Measurements from ENCODE around the gene SSBP2. TPM values are rescaled to one million over a fixed set of nuclear protein-coding genes. Genes with fewer than 3 reads are reported as not detected.
"Not testable (repeated sequence)": the region's sequence is repeated elsewhere in the genome, so short reads cannot be mapped to it uniquely, and the experiment has no call there.

Gene SSBP2
- total RNA-seq, 4 donors from 2014 or later, result 17.1 to 80.3 (median 24.2) TPM

GRCh38 chr5:81679885-81680284, 71.0 kb downstream of the SSBP2 start:
- H3K4me3 ChIP-seq, result no peak overlapping the region
- TF ChIP-seq CTCF (IDR thresholded peaks at IDR 0.05) (no peak), POLR2A (IDR thresholded peaks at IDR 0.05) (no peak)
- DNase-seq, result no peak
- no peaks in the 10 kb centered on the region for H3K27me3 ChIP-seq
- H3K4me1 ChIP-seq, result no peaks in the 10 kb centered on the region
- intact Hi-C loops (cut with DNase I), result no loop called here
- H3K27ac ChIP-seq, result no peak overlapping the region
- H3K36me3 ChIP-seq, result no peaks in the 10 kb centered on the region
- 75 to 89% methylated on average over 1 of the region's 1 CpG for WGBS, 2 donors
- H3K9me3 ChIP-seq, result no peaks in the 10 kb centered on the region

- intact Hi-C loops (cut with DNase I), result no loop called here
- H3K9me3 ChIP-seq, result no peaks in the 10 kb centered on the region
- H3K4me1 ChIP-seq, result peaks cover 0 to 5% (median 0%) of the 10 kb centered on the region in 3 donors
- no peak overlapping the region for H3K4me3 ChIP-seq
- H3K27me3 ChIP-seq, result no peaks in the 10 kb centered on the region
- no peak for DNase-seq
- TF ChIP-seq POLR2A (IDR thresholded peaks at IDR 0.05), result no peak
- no peak for TF ChIP-seq CTCF (IDR thresholded peaks at IDR 0.05)
- H3K27ac ChIP-seq, result no peak overlapping the region
- WGBS, 2 donors, result 77 to 80% methylated on average over 3 of the region's 3 CpGs
- no peaks in the 10 kb centered on the region for H3K36me3 ChIP-seq
Observed at GRCh38 chr5:81675420-81675819, 75.5 kb downstream of the SSBP2 start.

GRCh38 chr5:81665795-81666194, 85.1 kb downstream of the SSBP2 start:
- 70 to 95% methylated on average over 1 of the region's 1 CpG for WGBS, 2 donors
- Histone ChIP-seq H3K9me3 (no peaks in the 10 kb centered on the region), H3K36me3 (no peaks in the 10 kb centered on the region), H3K4me1 (peaks cover 0 to 16% (median 0%) of the 10 kb centered on the region in 3 donors), H3K27ac (no peak overlapping the region), H3K27me3 (no peaks in the 10 kb centered on the region), H3K4me3 (no peak overlapping the region)
- DNase-seq, result no peak
- intact Hi-C loops (cut with DNase I), result no loop called here
- TF ChIP-seq CTCF (IDR thresholded peaks at IDR 0.05) (no peak), POLR2A (IDR thresholded peaks at IDR 0.05) (no peak)

GRCh38 chr5:81660624-81661023, 90.3 kb downstream of the SSBP2 start:
- H3K27ac ChIP-seq; DNase-seq; intact Hi-C loops (cut with DNase I); H3K27me3 ChIP-seq; H3K9me3 ChIP-seq; H3K36me3 ChIP-seq; H3K4me1 ChIP-seq; H3K4me3 ChIP-seq: not testable (repeated sequence)
- 88 to 100% methylated on average over 1 of the region's 1 CpG for WGBS, 2 donors

- Histone ChIP-seq H3K4me3 (no peak overlapping the region), H3K27me3 (no peaks in the 10 kb centered on the region), H3K27ac (no peak overlapping the region), H3K36me3 (peaks cover 0 to 9% (median 0%) of the 10 kb centered on the region in 3 donors), H3K4me1 (peaks cover 0 to 8% (median 0%) of the 10 kb centered on the region in 3 donors), H3K9me3 (no peaks in the 10 kb centered on the region)
- 77 to 86% methylated on average over 1 of the region's 1 CpG for WGBS, 2 donors
- TF ChIP-seq CTCF (IDR thresholded peaks at IDR 0.05) (no peak), POLR2A (IDR thresholded peaks at IDR 0.05) (no peak)
- intact Hi-C loops (cut with DNase I), result no loop called here
- DNase-seq, result no peak
Observed at GRCh38 chr5:81657386-81657785, 93.5 kb downstream of the SSBP2 start.

- H3K27ac ChIP-seq, result no peak overlapping the region
- no peak overlapping the region for H3K4me3 ChIP-seq
- H3K27me3 ChIP-seq, result no peaks in the 10 kb centered on the region
- H3K4me1 ChIP-seq, result peaks cover 0 to 8% (median 0%) of the 10 kb centered on the region in 3 donors
- no peaks in the 10 kb centered on the region for H3K9me3 ChIP-seq
- intact Hi-C loops (cut with DNase I), result no loop called here
- peaks cover 0 to 9% (median 0%) of the 10 kb centered on the region in 3 donors for H3K36me3 ChIP-seq
- TF ChIP-seq POLR2A (IDR thresholded peaks at IDR 0.05) (no peak), CTCF (IDR thresholded peaks at IDR 0.05) (no peak)
- 60 to 77% methylated on average over 3 of the region's 3 CpGs for WGBS, 2 donors
- DNase-seq, result no peak
Observed at GRCh38 chr5:81656783-81657182, 94.1 kb downstream of the SSBP2 start.

All from esophagus squamous epithelium (tissue), 5 donors.